HG03432 (cell line): ENCODE measurements around the gene RBBP8.
"Not testable (repeated sequence)": the region's sequence is repeated elsewhere in the genome, so short reads cannot be mapped to it uniquely, and the experiment has no call there.

Experiments used
- ATAC-seq: cut with Tn5 transposase; IDR thresholded peaks from one replicate; pipeline ENCODE4 v1.9.1; 2021; ENCODE audit warnings: mild to moderate bottlenecking, moderate library complexity; ENCODE audit not compliant: unreplicated experiment

RBBP8 gene

GRCh38 chr18:22933206-22933965 lies at the start of gene RBBP8:
TSS of gene RBBP8 (plus strand) at chr18:22933328. CDS start at chr18:22936852, 3,524 bp downstream.
- ATAC-seq, result peak; percentile 84

GRCh38 chr18:22883827-22884226 lies 49.3 kb upstream of the RBBP8 start:
- no peak for ATAC-seq

- not testable (repeated sequence) for ATAC-seq
These were observed 47.4 kb upstream of the RBBP8 start for GRCh38 chr18:22885694-22886093.

GRCh38 chr18:22899421-22899820 lies 33.7 kb upstream of the RBBP8 start:
- ATAC-seq, result no peak

GRCh38 chr18:22900558-22901238 lies 32.4 kb upstream of the RBBP8 start:
- no peak for ATAC-seq

GRCh38 chr18:22902093-22902492 lies 31.0 kb upstream of the RBBP8 start:
- ATAC-seq, result no peak

GRCh38 chr18:22903248-22903647 lies 29.9 kb upstream of the RBBP8 start:
- not testable (repeated sequence) for ATAC-seq

- ATAC-seq, result no peak
These were observed 21.0 kb upstream of the RBBP8 start for GRCh38 chr18:22912149-22912548.

- no peak for ATAC-seq
These were observed 20.3 kb upstream of the RBBP8 start for GRCh38 chr18:22912835-22913234.

- ATAC-seq, result no peak
These were observed 19.3 kb upstream of the RBBP8 start for GRCh38 chr18:22913861-22914260.

GRCh38 chr18:22914633-22915032 lies 18.5 kb upstream of the RBBP8 start:
- no peak for ATAC-seq

GRCh38 chr18:22915337-22915736 lies 17.8 kb upstream of the RBBP8 start:
- ATAC-seq, result no peak

- ATAC-seq, result no peak
These were observed 11.4 kb upstream of the RBBP8 start for GRCh38 chr18:22921772-22922171.

- ATAC-seq, result no peak
These were observed 8.5 kb upstream of the RBBP8 start for GRCh38 chr18:22924589-22924988.

- no peak for ATAC-seq
These were observed 6.7 kb upstream of the RBBP8 start for GRCh38 chr18:22926454-22926853.

GRCh38 chr18:22928339-22928738 lies 4.8 kb upstream of the RBBP8 start:
- ATAC-seq, result no peak

GRCh38 chr18:22930089-22930713 lies 2.9 kb upstream of the RBBP8 start:
- peak; percentile 33 for ATAC-seq

GRCh38 chr18:22932885-22933205 lies 283 bp upstream of the RBBP8 start:
- peak; percentile 26 for ATAC-seq

GRCh38 chr18:22933966-22934423 lies 867 bp downstream of the RBBP8 start:
- ATAC-seq, result peak; percentile 16

- no peak for ATAC-seq
These were observed 1.7 kb downstream of the RBBP8 start for GRCh38 chr18:22934789-22935188.

- no peak for ATAC-seq
These were observed 2.3 kb downstream of the RBBP8 start for GRCh38 chr18:22935431-22935830.

- ATAC-seq, result no peak
These were observed 3.4 kb downstream of the RBBP8 start for GRCh38 chr18:22936515-22936914.
